Peyer's patch (tissue), 4 donors: ENCODE measurements around the gene METTL22. TPM values are rescaled to one million over a fixed set of nuclear protein-coding genes. Genes with fewer than 3 reads are reported as not detected.

Source experiments
- DNase-seq, 3 donors: peaks; one replicate each; pipeline ENCODE4 v3.0.0-alpha.2; 2017 to 2019
- H3K27ac ChIP-seq, 4 donors: fragments of 200-600 bp; sonication (generic); one replicate each; pipeline ENCODE4 v1.5.1; 2016 to 2019
- H3K27me3 ChIP-seq, 2 donors: fragments of 200-600 bp; sonication (generic); one replicate each; pipeline ENCODE4 v1.5.1; 2019
- H3K36me3 ChIP-seq, 3 donors: fragments of 200-600 bp; sonication (generic); one replicate each; pipeline ENCODE4 v1.5.1; 2016 to 2019
- H3K4me1 ChIP-seq, 4 donors: fragments of 200-600 bp; sonication (generic); one replicate each; pipeline ENCODE4 v1.5.1; 2016 to 2019
- H3K4me3 ChIP-seq, 4 donors: fragments of 200-600 bp; sonication (generic); 1 replicate in 3 of 4; 2 replicates in 1 of 4; pipeline ENCODE4 v1.5.1; 2016 to 2019; ENCODE audit warnings: mild to moderate bottlenecking in 1 of 4
- H3K9me3 ChIP-seq, 4 donors: fragments of 200-600 bp; sonication (generic); one replicate each; pipeline ENCODE4 v1.5.1; 2016 to 2019; ENCODE audit warnings: mild to moderate bottlenecking in 1 of 4
- CTCF ChIP-seq, 6 experiments: fragments of 450-650 bp in 4 of 6; fragments of 200-600 bp in 2 of 6; sonication (generic) in 1 of 6; IDR thresholded peaks; one replicate each; pipeline ENCODE4 v1.5.1; 2017 to 2019; ENCODE audit warnings: antibody characterized with exemption in 6 of 6, mild to moderate bottlenecking in 3 of 6, moderate library complexity in 1 of 6
- POLR2A ChIP-seq, 2 donors: fragments of 450-650 bp; IDR thresholded peaks; one replicate each; pipeline ENCODE4 v1.5.1; 2017; ENCODE audit warnings: antibody characterized with exemption in 2 of 2, mild to moderate bottlenecking in 2 of 2, moderate library complexity in 2 of 2
- total RNA-seq, 4 donors: library from RNA; depleted of rRNA; stranded (reverse); fragments of >200 nt; gene quantifications; one replicate each; pipeline ENCODE4 v1.1.0, GENCODE V29; 2016

METTL22 gene
- total RNA-seq, 4 donors from 2014 or later = 25.0 to 86.5 (median 59.0) TPM

- Histone ChIP-seq H3K36me3 (no peaks in the 10 kb centered on the region), H3K4me1 (peaks cover 0 to under 1% (median 0%) of the 10 kb centered on the region in 4 donors), H3K9me3 (no peaks in the 10 kb centered on the region), H3K4me3 (no peak overlapping the region), H3K27ac (no peak overlapping the region), H3K27me3 (peaks cover 0 to 4% of the 10 kb centered on the region in 2 donors)
- TF ChIP-seq POLR2A (IDR thresholded peaks at IDR 0.05) (no peak), CTCF (IDR thresholded peaks at IDR 0.05) (no peak)
- no peak for DNase-seq
These were observed 37.8 kb upstream of the METTL22 start for GRCh38 chr16:8583732-8584131.

GRCh38 chr16:8585041-8585440, 36.5 kb upstream of the METTL22 start:
- Histone ChIP-seq H3K27ac (no peak overlapping the region), H3K9me3 (no peaks in the 10 kb centered on the region), H3K4me1 (peaks cover 0 to 14% (median 0%) of the 10 kb centered on the region in 4 donors), H3K36me3 (no peaks in the 10 kb centered on the region), H3K4me3 (no peak overlapping the region), H3K27me3 (peaks cover 0 to 17% of the 10 kb centered on the region in 2 donors)
- DNase-seq = no peak
- TF ChIP-seq POLR2A (IDR thresholded peaks at IDR 0.05) = no peak
- no peak for TF ChIP-seq CTCF (IDR thresholded peaks at IDR 0.05)

- TF ChIP-seq POLR2A (IDR thresholded peaks at IDR 0.05) = no peak
- no peak for TF ChIP-seq CTCF (IDR thresholded peaks at IDR 0.05)
These were observed 35.6 kb upstream of the METTL22 start for GRCh38 chr16:8585857-8586256.

GRCh38 chr16:8587065-8587464, 34.4 kb upstream of the METTL22 start:
- DNase-seq = no peak

More at GRCh38 chr16:8585857-8586256, 35.6 kb upstream of the METTL22 start:
- DNase-seq = no peak
- Histone ChIP-seq H3K4me1 (peaks cover 0 to 18% (median 0%) of the 10 kb centered on the region in 4 donors), H3K27me3 (peaks cover 0 to 23% of the 10 kb centered on the region in 2 donors), H3K36me3 (no peaks in the 10 kb centered on the region), H3K4me3 (no peak overlapping the region), H3K27ac (no peak overlapping the region), H3K9me3 (no peaks in the 10 kb centered on the region)

GRCh38 chr16:8588682-8589056, 32.8 kb upstream of the METTL22 start:
- Histone ChIP-seq H3K27me3 (peaks cover 0 to 23% of the 10 kb centered on the region in 2 donors), H3K36me3 (no peaks in the 10 kb centered on the region), H3K9me3 (no peaks in the 10 kb centered on the region), H3K27ac (no peak overlapping the region), H3K4me1 (peaks cover 0 to 18% (median 0%) of the 10 kb centered on the region in 4 donors), H3K4me3 (no peak overlapping the region)
- DNase-seq = no peak
- no peak for TF ChIP-seq POLR2A (IDR thresholded peaks at IDR 0.05)
- no peak for TF ChIP-seq CTCF (IDR thresholded peaks at IDR 0.05)

More at GRCh38 chr16:8587065-8587464, 34.4 kb upstream of the METTL22 start:
- Histone ChIP-seq H3K27ac (no peak overlapping the region), H3K27me3 (peaks cover 0 to 23% of the 10 kb centered on the region in 2 donors), H3K4me1 (peaks cover 0 to 18% (median 0%) of the 10 kb centered on the region in 4 donors), H3K4me3 (no peak overlapping the region), H3K36me3 (no peaks in the 10 kb centered on the region), H3K9me3 (no peaks in the 10 kb centered on the region)
- no peak for TF ChIP-seq CTCF (IDR thresholded peaks at IDR 0.05)
- no peak for TF ChIP-seq POLR2A (IDR thresholded peaks at IDR 0.05)
